Stimulated activated CD4-positive, alpha-beta T cell treated with anti-CD3 and anti-CD28 coated beads, Interleukin-1b, Interleukin-23, amount 100 ng/mL, for 4 hours (primary cell): ENCODE results near the gene RHCG.
"Not testable (repeated sequence)": the region's sequence is repeated elsewhere in the genome, so short reads cannot be mapped to it uniquely, and the experiment has no call there.

Experiments
- DNase-seq, 2 donors: peaks; one replicate each; pipeline ENCODE4 v3.0.0-alpha.2; 2020; ENCODE audit warnings: low read depth in 2 of 2

Gene RHCG

GRCh38 chr15:89477411-89478242 is 18.8 kb downstream of the RHCG start:
- DNase-seq: no peak

DNA sequence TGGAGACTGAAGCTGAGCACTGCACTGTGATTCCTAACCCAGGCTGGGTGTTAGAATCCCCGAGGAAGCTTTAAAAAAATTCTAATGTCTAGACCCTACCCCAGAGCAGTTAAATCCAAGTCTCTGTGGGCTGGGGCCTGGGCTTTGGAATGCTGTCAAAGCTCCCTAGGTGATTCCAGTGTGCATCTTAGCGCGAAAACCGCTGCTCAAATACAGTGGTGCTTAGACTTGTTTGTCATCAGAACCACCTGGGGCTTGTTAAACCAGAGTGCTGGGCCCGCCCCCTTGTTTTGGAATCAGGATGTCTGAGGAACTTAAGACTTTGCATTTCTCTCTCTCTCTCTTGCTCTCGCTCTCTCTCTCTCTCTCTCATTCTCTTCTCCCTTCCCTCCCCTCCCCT is 20.7 kb downstream of the RHCG start:
- DNase-seq: no peak

DNA sequence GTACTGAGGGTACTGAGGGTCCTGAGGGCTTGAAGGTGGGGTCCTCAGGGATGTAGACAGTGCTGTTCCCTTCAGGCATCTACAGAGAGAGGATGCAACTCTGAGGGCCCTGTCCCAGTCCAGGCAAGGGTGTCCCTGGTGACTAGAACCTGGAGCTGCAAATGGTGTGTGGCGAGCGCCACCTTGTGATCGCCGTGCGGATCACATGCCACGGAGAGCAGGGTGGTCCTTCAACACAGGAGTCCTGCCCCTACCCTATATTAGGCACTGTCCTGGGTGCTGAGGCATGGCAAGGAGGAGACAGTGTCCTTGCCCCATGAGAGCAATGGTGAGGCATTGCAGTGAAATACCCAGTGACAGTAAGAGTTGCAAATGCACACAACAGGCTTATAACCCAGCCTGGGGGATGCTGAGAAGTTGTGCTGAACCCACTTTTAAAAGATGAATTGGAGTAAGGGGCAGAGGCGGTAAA is 23.6 kb downstream of the RHCG start:
- DNase-seq: no peak

- DNase-seq: no peak
These were observed 26.8 kb downstream of the RHCG start for GRCh38 chr15:89469426-89470096.

DNA sequence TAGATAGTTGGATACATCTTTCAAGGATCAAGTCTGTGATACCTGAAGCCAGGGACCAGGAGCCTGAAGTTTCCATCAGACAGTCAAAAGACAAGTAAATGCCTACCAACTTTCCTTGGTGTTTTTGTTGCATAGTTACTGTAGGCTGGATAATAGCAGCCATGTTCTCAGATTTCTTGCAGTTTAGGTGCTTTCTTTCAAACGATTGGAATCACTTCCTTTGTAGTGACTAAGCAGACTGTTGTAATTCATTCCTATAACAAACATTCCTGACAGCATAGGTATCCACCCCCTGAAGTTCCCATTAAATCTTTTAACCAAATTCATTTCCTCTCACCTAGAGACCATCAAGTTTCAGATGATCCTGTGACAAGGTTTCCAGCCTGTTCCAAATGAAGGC is 27.6 kb downstream of the RHCG start:
- not testable (repeated sequence) for DNase-seq

DNA sequence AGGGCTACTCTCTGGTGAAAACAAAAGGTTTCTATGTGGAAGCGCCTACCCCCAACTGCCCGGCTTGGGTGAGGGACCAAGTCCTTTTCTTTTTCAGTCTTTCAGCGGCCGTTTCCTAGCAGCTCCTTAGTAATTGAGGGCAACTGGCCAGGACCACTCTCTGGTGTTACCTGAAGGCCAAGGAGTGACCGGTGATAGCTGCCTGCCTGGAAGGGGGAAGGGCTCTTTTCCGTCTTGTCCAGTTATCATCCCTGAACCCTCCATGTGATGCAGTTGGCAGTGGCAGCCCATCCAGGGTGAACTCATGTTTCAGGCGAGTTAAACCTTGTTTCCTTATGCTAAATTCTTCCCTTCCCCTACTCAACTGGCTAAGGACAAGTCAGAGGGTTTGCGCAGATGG is 33.3 kb downstream of the RHCG start:
- no peak for DNase-seq

DNA sequence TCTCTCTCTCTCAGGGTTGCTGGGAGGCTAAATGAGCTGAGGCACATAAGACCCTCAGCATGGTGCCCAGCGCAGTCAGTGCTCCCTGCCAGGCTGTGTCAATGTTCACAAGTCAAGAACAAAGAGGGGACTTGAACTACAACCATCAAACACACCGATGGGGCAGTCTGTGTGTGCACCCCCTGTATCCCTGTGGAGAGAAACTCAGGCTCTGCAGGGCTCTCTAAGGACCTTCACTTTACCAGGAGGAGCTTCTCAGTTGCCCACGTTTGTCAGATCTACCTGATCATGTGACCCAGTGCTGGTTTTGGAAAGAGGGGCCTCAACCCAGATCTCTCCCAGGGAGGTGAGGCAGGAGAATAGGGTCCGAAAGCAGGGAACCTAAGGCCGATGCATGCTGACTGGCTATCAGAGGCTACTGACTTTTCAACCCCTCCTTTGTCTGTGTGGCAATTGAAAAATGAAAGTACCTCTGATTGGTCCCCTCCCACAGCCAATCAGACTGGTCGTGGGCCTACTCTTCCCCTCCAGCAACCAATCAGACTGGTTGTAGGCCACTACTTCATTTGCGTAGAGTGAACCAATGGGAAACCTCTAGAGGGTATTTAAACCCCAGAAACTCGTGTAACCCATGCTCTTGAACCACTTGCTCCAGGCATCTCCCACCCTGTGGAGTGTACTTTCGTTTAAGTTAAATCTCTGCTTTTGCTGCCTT is 34.0 kb downstream of the RHCG start:
- no peak for DNase-seq

- DNase-seq: no peak
These were observed 35.0 kb downstream of the RHCG start for GRCh38 chr15:89461386-89461785.

DNA sequence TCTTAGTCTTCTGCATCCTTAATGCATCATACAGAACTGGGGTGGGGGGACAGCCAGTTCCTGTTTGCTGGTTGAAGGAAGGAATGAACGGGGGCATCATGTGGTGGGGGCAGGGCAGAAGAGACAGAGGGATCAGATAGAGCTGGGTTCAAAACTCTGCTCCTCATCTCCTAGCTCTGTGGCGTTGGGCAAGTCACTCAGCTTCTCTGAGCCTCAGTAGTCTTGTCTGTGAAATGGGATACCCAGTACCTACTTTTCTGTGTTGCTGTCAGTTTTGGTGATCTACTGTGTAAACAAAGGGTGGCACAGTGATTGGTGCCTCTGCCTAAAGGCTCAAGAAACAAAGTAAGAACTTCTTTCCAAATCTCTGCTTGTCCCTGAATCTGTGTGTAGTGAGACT is 36.3 kb downstream of the RHCG start:
- no peak for DNase-seq

- DNase-seq: no peak
These were observed 36.9 kb downstream of the RHCG start for GRCh38 chr15:89459271-89460038.

DNA sequence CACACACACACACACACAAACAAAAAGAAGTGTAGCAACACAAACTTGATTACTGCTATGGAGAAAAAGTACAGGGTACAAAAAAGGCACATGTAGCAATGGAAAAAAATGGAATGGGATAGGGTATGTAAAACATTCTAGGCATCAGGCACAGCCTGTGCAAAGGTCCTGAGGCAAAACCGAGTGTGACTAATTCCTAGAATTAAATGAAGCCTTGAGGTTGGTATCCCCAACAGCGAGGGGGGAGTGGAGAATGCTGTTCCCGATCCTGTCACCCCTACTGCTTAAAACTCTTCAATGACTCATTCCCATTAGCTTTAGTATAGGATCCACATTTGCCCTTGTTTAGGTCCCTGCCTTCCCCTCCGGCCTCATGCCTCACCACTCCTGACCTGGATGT is 37.9 kb downstream of the RHCG start:
- DNase-seq: no peak

GRCh38 chr15:89457086-89457485 is 39.3 kb downstream of the RHCG start:
- DNase-seq: no peak

DNA sequence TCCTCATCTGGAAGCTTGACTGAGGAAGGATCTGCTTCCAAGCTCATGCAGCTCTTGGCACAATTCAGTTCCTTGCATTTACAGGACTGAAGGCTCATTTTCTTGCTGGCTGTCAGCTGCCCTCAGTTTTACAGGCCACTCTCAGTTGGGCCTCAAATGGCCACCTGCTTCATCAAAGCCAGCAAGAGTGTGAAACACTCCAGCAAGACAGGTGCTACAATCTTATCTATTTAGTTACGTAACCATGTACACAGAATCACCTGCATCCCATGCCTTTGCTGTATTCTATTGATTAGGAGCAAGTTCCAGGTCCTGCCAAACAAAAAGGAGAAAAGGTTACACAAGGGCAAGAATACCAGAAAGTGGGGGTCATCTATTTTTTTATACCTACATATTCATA is 40.8 kb downstream of the RHCG start:
- no peak for DNase-seq

- DNase-seq: no peak
These were observed 44.0 kb downstream of the RHCG start for GRCh38 chr15:89452330-89452836.

GRCh38 chr15:89451846-89452245 is 44.5 kb downstream of the RHCG start:
- no peak for DNase-seq

DNA sequence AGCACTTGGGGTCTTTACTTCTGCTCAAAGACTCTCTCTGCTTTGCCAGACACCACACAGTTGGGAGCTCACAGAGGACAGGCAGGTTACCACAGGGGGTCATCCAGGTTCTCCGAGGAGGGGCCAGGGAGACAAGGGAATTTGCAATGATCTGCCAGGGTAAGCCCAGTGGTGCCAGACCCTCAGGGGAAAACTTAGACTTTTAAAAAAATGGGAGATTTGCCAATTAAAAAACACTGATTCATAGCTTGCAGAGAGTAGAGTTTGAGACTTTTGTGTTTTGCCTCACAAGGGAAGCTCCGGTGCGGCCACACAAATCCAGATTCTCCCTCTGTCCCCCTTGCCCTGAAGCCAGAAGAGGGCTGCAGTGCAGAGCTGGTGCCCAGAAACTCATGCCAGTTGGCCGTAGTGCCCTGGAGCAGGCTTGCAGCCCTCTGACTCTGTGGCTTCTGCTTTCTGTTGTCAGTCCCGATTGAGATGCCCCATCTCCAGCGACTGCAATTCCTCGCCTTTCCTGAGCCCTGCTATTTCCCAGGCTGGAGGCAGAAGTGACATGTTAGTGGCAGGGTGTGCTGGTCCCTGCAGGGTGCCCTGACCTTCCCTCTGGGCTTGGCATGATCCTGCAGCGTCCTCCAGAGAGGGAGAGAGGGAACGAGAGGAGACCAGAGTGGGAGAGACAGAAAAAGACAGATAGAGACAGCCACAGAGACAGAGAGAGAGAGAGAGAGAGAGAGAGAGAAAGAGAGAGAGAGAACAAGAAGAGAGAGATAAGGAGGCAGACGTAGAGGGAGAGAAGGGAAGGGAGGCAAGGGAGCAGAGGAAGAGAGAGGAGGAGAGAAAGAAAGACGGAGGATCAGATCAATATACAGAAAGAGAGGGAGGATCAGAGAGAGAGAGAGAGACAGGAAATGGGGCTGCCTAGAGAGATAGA is 46.0 kb downstream of the RHCG start:
- DNase-seq: no peak

- no peak for DNase-seq
These were observed 47.6 kb downstream of the RHCG start for GRCh38 chr15:89448825-89449224.

DNA sequence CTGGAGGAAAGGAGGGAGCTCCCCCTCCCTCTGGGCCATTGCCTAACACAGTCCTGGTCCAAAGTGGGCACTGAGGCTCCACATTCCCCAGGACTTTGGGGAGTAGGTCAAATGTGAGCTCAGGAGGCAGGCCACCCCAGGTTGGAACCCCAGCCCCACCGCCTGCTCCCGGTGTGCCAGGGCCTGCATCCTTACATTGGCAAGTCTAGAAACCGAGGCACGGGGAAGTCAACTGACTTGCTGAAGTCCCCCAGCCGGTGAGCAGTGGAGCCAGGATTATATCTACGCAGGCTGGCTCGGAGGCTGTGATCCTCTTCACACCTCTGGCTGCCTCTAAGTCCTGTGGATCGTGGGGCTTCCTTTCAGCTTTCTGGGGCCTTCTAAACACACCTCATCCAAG is 48.7 kb downstream of the RHCG start:
- DNase-seq: no peak

DNA sequence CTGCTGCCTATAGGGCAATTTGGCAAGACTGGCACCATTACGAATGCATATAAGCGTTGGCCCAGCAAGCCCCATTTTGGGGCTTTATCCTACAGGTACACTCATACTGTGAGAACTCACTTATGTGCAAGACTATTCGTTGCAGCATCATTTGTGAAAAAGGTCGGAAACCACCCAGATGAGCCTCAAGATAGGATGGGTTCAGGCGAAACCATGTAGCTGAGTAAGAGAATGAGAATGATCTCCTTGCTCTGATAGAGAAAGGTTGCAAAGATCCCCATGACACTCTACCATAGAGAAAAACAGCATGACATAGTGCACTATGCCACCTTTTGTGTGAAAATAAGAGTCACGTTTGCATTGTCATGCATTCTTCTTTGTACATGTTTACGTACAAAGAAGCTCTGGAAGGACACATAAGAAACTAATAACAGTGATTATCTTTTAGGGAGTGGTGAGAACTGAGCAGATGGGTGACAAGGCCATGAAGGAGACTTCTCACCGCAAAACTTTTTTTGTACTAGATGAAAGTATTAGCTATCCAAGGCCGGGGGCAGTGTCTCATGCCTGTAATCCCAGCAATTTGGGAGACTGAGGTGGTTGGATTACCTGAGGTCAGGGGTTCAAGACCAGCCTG is 50.0 kb downstream of the RHCG start:
- DNase-seq: no peak

DNA sequence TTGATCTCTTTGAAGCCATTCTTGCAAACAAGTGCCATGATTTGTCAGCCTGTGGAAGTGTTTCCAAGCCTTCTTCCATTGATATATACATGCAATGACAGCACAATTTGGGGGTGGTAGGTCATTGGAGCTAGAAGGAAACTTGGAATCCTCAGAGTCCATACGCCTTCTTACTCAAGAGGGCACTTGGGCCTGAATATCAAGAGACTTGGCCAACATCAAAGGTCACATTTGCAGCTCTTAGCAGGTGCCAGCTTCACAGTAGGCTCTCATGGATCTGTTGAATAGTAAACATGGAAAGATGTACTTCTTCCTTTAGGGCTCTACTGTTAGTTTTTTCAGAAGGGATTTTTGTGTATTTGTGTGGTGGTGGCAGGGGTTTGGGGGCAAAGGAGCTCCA is 50.9 kb downstream of the RHCG start:
- no peak for DNase-seq
